ENCODE results near the gene HS3ST6.
"Not testable (repeated sequence)": the region's sequence is repeated elsewhere in the genome, so short reads cannot be mapped to it uniquely, and the experiment has no call there.

Gene HS3ST6

DNA sequence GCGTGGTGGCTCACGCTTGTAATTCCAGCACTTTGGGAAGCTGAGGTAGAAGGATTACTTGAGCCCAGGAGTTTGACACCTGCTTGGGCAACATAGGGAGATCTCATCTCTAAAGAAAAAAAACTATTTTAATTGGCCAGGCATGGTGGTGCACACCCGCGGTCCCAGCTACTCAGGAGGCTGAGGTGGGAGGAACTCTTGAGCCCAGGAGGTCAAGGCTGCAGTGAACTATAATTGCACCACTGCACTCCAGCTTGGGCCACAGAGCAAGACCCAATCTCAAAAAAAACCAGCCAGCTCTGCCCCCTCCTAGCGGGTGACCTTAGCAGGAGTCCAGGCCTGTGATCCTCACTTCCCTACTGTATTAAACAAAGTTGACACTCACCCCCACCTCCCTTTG, 5.9 kb upstream of the HS3ST6 start:
- DNase-seq = no peak

DNA sequence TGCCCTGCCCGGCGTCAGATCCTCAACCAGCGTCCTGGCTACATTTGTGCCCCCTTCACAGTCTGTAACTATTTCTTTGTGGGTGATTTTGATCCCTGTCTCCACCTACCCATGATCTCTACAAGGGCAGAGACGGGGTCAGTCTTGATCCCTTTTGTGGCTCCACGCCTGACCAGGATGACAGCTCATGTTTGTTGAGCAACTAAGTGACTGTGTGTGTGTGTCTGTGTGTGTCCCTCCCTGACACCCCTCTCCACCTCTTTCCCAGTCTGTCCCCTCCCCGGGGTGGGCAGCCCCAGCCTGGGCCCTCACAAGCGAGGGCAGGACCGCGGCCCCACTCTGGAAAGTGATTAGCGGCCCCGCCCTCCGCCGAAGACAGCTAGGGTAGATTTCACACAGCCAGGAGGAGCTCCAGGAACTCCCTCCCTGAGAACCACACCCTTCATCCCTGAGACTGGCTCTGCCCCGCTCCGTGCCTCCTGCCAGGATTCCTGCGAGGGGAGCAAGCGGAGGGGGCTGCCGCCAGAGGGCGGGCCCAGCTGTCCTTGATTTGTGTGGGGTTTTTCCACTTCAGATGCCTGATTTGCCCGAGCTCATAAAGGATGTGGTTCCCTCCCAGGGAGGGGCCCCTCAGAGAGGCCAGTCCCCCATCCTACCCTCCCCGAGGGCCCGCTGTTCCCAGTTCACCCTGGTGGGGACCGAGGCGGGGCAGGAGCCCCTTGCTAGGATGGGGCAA, 5.3 kb upstream of the HS3ST6 start:
- DNase-seq = no peak

DNA sequence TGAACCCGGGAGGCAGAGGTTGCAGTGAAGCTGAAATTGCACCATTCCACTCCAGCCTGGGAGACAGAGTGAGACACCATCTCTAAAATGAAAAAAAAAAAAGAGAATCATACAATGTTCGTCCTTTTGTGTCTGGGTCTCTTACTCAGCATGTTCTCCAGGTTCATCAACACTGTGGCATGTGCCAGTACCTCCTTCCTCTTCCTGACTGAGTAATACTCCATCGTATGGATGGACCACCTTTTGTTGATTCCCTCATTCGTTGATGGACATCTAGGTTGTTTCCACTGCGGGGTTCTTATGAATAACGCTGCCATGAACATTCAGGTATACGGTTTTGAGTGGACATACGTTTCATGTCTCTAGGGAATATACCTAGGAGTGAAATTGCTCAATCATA, 4.1 kb upstream of the HS3ST6 start:
- no peak for DNase-seq

DNA sequence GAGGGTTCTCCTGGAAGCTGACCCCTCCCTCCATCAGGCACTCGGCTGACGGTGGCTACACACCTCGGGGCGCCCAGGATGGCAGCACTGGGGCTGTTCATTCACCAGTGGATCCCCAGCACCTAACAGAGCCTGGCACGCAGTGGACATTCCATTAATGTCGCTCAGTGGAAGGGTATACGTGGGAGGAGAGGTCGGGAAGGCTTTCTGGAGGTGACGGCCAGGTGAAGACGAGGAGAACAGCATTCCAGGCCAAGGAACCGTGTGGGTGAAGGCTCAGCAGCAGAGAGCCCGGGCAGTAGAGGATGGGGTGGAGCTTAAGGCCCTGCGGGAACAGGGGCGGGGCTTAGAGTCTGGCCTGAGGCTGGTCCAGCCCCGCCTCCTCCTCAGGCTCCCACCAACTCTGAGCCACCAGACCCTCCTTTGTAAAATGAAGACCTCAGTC, 2.5 kb upstream of the HS3ST6 start:
- no peak for DNase-seq

DNA sequence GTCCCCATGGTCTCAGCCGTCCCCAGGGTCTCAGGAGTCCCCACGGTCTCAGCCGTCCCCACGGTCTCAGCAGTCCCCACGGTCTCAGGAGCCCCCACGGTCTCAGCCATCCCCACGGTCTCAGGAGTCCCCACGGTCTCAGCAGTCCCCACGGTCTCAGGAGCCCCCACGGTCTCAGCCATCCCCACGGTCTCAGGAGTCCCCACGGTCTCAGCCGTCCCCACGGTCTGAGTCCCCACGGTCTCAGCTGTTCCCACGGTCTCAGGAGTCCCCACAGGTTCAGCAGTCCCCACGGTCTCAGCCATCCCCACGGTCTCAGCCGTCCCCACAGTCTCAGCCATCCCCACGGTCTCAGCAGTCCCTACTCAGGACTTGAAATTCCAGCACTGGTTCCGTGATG, 1.9 kb upstream of the HS3ST6 start:
- not testable (repeated sequence) for DNase-seq

DNA sequence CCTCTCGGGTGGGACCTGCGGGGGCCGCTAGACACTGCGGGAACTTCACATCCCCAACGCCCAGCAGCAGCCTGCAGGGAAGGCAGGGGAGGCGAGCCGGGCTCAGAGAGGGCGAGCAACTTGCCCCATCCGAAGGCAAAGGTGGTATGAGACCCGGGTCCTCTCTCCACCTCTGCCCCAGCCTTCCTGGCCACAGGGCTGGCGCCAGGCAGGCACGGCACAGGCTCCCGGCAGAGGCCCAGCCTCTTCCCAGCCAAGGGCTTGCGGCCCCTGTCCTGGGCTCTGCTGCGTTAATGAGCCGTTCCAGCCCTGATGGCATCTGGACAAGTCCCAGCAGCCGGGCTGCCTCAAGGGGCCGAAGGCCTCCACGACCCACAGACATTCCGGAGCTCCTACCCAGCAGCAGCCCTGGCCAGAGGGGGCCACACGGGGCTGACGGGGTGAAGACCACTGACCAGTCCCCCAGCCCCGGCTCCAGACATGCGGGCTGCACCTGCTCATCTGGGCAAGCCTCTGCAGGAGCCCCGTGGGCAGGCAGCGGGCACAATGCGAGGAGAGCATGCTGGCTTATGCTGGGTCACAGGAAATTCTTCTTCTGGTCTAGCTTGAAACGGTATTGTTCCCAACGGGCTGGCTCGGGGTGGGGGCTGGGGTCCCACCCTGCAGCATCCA, 1.2 kb upstream of the HS3ST6 start:
- DNase-seq = no peak

DNA sequence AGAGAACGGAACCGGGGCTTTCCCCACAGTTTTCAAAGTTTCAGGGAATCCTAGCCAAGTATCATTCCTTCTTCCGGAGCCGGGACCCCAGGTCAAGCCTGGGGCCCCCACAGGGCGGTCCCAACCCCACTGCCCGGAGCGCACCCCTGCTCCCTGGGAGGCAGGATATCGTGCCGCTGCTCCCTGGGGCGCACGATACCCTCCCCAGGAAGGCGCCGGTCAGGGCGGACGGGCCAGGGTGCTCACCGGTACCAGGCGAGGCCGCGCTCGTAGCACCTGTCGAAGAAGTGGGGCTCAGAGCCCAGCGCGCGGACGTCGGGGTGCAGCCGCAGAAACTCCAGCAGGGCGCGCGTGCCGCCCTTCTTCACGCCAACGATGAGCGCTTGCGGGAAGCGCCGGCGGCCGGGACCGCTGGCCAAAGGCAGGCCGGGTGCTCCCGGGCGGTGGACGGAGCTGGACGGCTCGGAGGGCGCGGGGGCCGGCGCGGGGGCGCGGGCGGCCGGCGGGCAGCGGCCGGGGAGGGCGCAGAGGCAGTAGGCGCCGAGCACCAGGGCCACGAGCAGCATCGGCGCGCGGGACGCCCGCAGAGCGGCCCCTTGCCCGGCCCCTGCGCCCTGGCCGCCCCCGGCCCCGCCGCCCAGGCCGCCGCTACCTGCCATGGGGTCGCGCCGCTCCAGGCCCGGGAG, 407 bp downstream of the HS3ST6 start:
- DNase-seq = no peak

DNA sequence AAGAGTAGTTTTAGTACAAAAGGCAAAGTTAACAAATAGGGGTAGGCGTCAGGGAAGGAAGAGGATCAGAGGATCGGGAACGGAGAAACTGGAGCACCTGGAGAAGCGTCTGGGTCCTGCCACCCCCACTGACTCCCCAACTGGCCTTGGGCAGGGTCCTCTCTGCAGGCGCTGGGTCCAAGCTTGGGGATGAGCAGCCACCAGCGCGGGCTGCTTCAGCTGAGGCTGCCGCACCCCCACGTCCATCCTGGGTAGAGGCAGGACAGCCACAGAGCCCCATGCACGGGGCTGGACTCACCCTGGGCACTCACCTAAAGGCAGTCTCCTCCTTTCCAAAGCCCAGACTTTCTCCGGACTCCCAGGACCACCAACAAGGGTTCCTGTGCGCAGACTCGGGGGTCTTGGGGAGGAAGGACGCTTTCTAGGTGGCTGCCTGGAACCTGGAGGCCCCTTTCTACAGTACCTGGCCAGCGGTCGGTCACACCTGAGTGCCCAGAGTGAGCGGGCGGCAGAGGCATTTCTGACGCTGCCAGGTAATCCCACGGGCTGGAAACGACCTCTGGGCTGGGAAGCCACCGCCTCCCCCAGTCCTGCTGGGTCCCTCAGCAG, 1.1 kb downstream of the HS3ST6 start:
- DNase-seq = no peak

DNA sequence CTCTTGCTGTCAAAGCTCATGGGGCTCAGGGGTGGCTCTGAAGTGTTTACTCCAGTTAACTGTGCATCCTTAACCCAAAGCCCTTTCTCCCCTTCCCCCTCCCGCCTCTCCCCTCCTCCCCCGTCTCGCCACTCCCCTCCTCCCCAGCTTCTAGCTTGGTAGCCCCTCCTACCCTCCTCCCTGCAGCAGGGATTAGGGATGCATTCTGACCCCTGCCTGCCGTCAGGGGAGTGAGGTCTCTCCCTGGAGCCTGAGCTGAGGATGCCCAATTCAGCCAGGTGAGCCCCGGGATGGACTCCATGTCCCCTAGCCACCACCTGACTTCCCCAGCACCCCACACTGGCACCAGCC, 1.6 kb downstream of the HS3ST6 start:
- DNase-seq = no peak

DNA sequence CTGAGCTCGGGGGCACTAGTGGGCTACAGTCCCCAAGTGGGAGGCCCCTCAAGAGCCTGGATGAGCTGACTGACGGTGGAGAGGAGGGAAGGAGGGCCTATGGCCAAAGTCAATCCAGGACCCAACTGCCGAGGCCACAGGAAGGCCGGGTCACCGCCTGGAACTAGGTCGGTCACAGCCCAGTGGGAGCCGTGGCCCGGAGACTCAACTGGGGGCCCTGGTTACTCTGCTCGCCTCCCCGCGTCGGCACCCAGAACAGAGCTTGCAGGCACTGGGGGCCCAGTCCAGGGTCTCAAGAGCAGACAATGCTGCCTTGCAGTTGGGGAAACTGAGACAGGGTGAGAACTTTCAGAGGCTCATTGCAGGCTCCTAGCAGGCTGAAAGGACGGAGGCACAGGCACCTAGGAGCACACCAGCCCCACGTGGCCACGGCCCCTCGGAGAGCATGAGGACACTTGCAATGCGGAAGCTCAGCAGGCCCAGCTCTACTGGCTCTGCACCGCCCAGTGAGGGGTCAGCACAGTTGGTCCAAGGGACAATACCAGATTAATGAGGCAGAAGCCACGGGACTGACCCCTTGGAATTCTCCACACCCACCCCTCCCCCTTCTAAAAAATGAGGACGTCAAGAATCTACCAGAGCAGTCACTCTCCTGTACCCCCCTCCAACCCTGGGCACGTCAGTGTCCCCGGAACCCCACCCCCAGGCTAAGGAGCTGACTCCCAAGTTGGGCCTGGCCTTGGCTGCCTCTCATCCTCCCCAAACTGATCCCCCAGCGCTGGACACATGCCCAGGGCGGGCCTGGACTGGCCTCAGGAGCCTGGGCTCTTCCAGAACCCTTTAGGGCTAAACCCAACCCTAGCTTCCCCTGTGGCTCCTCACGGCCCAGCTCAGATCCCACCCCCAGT, 2.2 kb downstream of the HS3ST6 start:
- DNase-seq = no peak

DNA sequence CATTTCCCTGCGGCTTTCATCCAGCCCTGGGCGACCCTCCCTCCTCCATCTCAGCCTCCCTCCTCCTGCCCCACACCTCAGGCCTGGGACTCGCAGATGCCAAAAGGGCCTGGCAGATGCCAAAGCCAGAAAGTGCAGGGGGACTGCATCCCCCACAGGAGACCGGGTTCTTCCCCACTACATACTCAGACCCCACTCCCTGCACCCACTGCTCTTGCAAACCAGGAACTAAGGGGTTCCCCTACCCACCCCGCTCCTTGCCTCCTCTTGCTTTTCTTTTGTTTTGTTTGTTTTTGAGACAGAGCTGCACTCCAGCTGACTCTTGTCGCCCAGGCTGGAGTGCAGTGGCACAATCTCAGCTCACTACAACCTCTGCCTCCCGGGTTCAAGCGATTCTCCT, 3.2 kb downstream of the HS3ST6 start:
- DNase-seq = no peak

DNA sequence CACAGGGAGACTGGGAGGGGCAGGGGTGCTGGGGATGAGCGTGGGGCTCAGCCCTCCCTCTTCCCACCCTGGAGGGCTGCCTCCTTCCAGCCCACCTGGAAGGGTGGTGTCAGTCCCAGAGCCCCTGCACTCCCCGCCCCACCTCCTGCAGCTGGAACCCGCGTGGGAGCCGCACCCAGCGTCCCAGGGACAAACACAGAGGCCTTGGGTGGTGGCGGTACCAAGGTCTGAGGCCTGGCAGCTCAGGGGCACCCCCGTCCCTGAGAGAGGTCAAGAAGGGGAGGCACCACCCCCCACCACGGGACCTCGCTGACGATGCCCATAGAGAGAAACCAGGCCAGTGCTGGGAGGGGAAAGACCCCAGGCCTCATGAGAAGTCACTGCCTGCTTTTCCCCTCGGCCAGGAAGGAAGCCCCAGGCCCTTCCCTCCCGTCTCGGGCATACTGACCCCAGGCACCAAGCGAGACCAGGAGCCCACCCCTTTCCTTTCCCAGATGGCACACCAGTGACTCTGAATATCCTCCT, 4.1 kb downstream of the HS3ST6 start:
- no peak for DNase-seq

DNA sequence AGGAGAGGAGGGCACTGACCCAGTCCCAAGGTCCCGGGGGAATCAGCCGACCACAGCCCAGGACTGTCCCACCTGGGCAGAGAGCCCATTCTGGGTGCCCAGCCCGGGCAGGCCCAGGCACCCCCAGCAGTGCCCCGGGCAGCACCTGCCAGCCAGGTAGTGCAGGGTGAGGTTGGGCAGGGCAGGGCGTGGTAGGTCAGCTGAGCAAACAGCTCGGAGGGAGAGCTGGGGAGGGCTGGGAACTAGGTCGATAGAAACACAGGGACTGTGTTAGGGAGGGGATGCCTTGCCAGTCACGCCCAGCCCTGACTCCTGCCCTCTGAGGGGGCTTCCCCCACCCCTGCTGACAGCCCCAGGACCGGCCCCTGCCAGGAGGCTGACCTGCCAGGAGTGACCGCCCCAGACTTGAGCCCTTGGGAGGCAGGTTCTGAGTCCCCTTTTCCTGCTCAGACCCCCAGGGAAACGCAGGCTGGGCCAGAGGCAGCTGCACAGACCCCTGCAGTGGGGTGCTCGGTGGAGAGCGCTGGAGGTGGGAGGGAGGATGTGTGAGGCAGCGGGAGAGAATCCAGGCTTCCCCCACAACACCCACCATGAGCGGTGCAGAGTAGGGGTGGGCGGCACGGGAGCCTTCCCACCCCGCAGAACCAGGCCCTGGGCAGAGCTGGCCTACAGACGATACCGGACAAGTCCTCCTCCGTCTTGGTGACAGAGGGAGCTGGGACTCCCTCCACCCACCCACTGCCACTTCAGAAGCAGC, 4.7 kb downstream of the HS3ST6 start:
- DNase-seq = no peak

DNA sequence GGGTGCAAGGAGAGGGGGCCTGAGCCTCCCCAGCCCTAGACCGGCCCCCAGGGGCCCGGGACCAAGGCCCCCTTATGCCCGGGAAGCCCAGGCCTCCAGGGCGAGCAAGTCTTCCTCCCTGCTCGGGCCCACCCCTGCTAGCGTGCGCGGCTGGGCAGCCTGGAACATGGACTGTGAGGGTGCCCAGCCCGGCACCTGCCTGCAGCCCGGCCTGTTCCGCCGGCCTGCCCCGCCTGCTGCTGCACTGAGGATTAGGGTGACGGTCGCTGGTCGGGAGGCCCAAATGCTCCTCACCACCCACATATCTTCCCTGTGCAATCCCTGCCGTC, 6.0 kb downstream of the HS3ST6 start:
- no peak for DNase-seq

DNA sequence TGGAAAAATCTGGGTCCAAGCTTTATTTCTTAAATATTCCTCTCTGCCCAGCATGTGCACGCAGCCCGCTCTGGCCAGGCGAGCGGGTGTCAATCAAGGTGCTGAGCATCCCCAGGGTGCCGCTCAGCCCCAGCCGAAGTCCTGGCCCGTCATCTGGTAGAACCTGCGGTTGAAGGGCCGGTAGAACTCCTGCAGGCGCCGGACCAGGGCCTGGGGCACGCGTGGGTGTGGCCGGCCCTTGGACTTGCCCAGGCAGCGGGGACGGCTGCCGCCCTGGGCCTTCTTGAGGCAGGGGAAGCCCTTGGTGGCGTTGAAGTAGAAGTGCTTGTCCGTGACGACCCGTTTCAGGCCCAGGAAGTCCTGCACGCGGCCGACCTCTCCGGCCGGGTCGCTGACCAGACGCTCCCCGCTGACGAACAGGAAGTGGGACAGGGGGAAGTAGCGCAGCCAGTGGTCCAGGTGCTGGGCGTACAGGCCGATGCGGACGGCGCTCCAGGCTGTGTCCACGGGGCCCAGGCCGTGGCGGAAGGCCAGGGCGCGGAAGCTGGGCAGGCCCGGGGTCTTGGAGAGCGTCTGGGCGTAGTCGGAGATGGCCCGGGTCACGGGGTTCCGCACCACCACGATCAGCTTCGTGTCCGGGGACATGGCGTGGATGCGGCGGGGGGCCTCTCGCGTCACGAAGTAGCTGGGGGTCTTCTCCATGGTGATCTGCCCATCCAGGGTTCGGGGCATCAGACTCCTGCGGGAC, 6.6 kb downstream of the HS3ST6 start:
- DNase-seq = no peak

DNA sequence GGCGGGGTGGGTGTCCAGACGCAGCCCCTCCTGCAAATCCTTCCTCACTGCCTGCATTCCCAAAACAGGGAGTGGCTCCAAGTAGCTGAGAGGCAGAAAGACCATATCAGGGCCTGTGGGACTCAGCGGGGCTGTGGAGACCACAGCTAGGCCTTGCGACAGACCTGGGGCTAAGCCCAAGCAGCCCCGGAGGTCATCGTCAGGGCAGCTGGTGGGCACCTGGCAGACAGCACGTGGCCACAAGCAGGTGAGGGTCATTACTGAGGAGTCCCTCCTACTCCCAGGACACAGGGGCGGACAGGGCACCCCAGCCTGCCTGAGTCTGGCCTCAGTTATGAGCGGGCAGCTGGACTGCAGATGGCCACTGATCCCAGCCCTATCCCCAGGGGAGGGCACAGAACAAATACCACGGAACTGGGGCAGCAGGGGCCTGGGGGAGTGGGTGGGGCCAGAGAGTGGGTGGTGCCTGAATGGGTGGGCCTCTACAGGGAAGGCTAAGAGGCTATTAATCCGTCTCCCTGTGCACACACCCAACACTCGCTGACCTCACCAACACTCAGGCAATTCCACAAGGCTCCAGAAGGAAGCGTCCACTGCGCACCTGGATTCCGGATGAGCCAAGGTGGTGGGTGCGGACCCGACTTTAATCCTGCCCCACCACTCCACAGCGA, 8.5 kb downstream of the HS3ST6 start:
- no peak for DNase-seq

DNA sequence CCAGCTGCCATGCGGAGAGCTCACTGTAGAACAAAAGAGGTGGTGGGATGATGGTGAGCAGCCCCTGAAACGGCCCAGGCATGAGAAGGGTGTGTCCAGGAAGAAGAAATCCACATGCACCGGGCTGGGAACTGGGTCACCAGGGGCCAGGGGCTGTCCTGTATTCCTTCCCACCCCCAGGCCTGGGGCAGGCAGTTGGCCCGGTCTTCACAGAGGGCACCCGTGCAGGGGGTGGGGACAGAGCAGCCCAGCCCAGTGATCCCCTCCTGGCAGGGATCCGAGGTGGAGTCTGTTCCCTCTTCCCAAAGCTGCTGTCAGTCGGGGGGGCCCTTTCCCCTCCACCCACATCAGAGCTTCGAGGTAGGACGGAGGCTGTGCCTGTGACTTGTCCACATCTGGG, 9.2 kb downstream of the HS3ST6 start:
- no peak for DNase-seq

DNA sequence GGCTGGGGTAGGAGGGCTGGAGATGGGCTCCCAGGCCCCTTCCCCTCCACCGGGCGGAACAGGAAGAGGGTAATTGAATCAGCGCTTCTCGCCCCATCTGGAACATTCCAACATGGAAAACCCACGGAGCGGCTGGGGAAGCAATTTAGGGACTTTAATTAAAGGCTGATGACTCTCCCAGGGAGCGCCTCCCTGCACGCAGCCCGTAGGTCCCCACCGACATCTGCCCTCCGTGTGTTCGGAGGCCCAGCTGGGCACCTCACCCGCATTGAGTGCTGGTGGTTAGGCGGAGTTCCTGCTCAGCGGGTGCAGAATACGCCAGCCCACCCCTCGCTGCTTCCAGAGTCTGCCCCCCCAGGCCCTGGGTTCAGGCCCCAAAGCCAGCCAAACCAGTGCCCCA, 10.0 kb downstream of the HS3ST6 start:
- DNase-seq = no peak

DNA sequence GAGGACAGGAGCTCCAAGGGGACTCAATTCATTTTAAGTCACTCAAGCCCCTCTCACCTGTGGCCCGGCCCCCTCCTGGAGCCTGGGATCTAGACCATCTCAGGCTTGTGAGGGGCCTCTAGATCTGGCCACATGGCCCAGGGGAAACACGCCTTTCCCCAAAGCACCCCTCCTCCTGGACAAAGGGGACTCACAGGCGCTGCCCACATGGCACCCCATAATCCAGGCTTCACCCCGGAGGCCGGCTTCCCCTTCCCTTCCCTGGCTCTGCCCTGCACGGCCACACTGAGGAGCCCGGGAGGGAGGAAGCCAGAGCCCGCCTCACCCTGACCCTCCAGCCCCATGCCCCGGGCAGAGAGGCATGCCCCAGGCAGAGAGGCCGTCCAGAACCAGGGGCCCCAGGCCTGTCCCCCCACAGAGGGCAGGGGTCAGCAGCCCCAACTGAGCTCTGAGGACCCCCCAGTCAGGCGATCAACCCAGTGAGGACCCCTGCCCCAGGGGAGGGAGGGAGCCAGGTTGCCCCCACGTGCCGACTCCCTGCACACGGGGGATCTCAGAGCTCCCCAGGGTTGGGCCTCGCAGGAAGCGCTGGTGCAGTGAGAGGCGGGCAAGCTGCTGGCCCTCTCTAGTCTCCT, 10.9 kb downstream of the HS3ST6 start:
- DNase-seq = no peak

DNA sequence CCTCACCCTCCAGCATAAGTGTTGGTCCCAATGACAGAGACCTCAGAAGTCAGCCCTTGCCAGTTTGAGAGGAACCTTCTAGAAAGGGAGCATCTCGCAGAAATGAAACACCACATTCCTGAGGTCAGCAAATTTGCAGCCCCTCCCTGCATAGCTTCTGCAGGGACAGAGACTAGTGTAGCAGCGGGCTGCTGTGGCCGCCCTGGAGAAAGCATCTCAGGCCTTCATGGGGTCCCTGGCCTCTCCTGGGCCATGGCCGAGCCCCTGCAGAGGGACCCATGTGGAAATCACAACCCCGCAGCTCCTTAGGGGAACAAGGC, 11.4 kb downstream of the HS3ST6 start:
- DNase-seq = no peak

Measured in activated gamma-delta T cell (primary cell).